Measurements from ENCODE around the gene RPP25. TPM values are rescaled to one million over a fixed set of nuclear protein-coding genes. Genes with fewer than 3 reads are reported as not detected.

Gene RPP25
- total and polyA plus RNA-seq, 2 of the 13 experiments (the other 11 are each of a cell fraction or from before 2014, with no cell fraction given): 0.05 to 0.11 TPM

DNA sequence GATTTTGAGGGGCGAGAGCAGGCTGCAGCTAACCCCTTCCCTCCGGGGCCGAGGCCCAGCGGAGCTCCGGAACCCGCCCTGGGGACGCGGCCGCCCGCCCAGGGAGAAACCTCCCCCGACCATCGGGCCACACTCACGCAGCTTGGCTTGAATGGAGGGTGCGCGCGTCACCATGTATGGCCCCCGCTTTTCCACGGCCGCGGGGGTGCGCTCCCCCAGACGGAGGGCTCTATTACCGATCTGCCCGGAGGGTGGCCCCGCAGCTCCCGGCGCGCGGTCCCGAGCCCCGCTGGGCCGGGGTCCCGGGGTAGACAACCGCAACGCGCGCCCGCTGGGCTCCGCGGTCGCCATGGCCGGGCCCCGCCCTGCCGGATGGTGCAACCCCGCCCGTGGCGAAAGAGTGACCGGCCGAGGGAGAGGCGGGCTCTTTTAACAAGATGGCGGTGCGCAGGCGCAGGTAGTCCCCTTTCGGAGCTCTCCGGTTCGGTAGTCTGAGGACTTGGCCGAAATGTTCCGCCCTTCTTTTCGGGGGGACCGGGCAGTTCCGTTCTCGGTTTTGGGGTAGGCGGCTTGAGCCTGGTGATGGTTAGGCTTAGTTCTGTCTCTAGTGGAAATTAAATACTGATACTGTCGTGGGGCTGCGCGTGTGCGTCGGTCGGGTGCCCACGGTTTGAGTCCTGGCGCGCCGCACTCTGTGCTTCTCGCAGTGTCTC lies 50.0 kb downstream of the RPP25 start, which contains the start of gene FAM219B (continued):
- TF ChIP-seq SP2 (CRISPR knock-in tag; IDR thresholded peaks at IDR 0.05): no peak; the same call in 1 of the 2 replicates
- no peak for TF ChIP-seq NCOA5 (CRISPR knock-in tag; IDR thresholded peaks at IDR 0.05)
- no peak for TF ChIP-seq KDM3A (CRISPR knock-in tag; IDR thresholded peaks at IDR 0.05; ENCODE audit: low read depth)
- TF ChIP-seq, protein P1, sequence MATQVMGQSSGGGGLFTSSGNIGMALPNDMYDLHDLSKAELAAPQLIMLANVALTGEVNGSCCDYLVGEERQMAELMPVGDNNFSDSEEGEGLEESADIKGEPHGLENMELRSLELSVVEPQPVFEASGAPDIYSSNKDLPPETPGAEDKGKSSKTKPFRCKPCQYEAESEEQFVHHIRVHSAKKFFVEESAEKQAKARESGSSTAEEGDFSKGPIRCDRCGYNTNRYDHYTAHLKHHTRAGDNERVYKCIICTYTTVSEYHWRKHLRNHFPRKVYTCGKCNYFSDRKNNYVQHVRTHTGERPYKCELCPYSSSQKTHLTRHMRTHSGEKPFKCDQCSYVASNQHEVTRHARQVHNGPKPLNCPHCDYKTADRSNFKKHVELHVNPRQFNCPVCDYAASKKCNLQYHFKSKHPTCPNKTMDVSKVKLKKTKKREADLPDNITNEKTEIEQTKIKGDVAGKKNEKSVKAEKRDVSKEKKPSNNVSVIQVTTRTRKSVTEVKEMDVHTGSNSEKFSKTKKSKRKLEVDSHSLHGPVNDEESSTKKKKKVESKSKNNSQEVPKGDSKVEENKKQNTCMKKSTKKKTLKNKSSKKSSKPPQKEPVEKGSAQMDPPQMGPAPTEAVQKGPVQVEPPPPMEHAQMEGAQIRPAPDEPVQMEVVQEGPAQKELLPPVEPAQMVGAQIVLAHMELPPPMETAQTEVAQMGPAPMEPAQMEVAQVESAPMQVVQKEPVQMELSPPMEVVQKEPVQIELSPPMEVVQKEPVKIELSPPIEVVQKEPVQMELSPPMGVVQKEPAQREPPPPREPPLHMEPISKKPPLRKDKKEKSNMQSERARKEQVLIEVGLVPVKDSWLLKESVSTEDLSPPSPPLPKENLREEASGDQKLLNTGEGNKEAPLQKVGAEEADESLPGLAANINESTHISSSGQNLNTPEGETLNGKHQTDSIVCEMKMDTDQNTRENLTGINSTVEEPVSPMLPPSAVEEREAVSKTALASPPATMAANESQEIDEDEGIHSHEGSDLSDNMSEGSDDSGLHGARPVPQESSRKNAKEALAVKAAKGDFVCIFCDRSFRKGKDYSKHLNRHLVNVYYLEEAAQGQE (IDR thresholded peaks at IDR 0.05; ENCODE audit: borderline replicate concordance in 1 of 2, low read depth in 1 of 2, low read length in 2 of 2): no peak; a peak in 1 of 4 replicates
- no peak for TF ChIP-seq SRSF4 (IDR thresholded peaks at IDR 0.05; ENCODE audit: low read depth, low read length, poor library complexity, severe bottlenecking)
- TF ChIP-seq, protein P2, sequence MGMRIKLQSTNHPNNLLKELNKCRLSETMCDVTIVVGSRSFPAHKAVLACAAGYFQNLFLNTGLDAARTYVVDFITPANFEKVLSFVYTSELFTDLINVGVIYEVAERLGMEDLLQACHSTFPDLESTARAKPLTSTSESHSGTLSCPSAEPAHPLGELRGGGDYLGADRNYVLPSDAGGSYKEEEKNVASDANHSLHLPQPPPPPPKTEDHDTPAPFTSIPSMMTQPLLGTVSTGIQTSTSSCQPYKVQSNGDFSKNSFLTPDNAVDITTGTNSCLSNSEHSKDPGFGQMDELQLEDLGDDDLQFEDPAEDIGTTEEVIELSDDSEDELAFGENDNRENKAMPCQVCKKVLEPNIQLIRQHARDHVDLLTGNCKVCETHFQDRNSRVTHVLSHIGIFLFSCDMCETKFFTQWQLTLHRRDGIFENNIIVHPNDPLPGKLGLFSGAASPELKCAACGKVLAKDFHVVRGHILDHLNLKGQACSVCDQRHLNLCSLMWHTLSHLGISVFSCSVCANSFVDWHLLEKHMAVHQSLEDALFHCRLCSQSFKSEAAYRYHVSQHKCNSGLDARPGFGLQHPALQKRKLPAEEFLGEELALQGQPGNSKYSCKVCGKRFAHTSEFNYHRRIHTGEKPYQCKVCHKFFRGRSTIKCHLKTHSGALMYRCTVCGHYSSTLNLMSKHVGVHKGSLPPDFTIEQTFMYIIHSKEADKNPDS (CRISPR knock-in tag; IDR thresholded peaks at IDR 0.05): no peak
- TF ChIP-seq, protein P3, sequence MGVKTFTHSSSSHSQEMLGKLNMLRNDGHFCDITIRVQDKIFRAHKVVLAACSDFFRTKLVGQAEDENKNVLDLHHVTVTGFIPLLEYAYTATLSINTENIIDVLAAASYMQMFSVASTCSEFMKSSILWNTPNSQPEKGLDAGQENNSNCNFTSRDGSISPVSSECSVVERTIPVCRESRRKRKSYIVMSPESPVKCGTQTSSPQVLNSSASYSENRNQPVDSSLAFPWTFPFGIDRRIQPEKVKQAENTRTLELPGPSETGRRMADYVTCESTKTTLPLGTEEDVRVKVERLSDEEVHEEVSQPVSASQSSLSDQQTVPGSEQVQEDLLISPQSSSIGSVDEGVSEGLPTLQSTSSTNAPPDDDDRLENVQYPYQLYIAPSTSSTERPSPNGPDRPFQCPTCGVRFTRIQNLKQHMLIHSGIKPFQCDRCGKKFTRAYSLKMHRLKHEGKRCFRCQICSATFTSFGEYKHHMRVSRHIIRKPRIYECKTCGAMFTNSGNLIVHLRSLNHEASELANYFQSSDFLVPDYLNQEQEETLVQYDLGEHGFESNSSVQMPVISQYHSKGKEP (CRISPR knock-in tag; IDR thresholded peaks at IDR 0.05): 0 out of 2 replicates have a peak, but pooled peaks have one; percentile 45
- 0 out of 2 replicates have a peak, but pooled peaks have one; percentile 15 for TF ChIP-seq SP5 (CRISPR knock-in tag; IDR thresholded peaks at IDR 0.05; ENCODE audit: borderline replicate concordance, low read depth)
- TF ChIP-seq ZNF33B (CRISPR knock-in tag; IDR thresholded peaks at IDR 0.05): no peak
- peak; percentile 46; the same call in 1 of the 2 replicates for TF ChIP-seq NFKBIZ (CRISPR knock-in tag; IDR thresholded peaks at IDR 0.05)
- TF ChIP-seq SATB2 (CRISPR knock-in tag; IDR thresholded peaks at IDR 0.05): no peak
- 0 out of 2 replicates have a peak, but pooled peaks have one; percentile 21 for TF ChIP-seq ZNF792 (CRISPR knock-in tag; IDR thresholded peaks at IDR 0.05)
- TF ChIP-seq STAG1 (CRISPR knock-in tag; IDR thresholded peaks at IDR 0.05): no peak
- no peak; the same call in 1 of the 2 replicates for TF ChIP-seq PPARG (CRISPR knock-in tag; conservative IDR thresholded peaks at IDR 0.05)
- TF ChIP-seq, protein P4, sequence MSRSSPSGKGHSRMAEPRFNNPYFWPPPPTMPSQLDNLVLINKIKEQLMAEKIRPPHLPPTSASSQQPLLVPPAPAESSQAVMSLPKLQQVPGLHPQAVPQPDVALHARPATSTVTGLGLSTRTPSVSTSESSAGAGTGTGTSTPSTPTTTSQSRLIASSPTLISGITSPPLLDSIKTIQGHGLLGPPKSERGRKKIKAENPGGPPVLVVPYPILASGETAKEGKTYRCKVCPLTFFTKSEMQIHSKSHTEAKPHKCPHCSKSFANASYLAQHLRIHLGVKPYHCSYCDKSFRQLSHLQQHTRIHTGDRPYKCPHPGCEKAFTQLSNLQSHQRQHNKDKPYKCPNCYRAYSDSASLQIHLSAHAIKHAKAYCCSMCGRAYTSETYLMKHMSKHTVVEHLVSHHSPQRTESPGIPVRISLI (CRISPR knock-in tag; IDR thresholded peaks at IDR 0.05; ENCODE audit: borderline replicate concordance): no peak
- TF ChIP-seq FOXJ3 (CRISPR knock-in tag; IDR thresholded peaks at IDR 0.05; ENCODE audit: borderline replicate concordance): no peak

Data from HepG2 (cell line).